Stomach (tissue), 9 donors: Measurements from ENCODE around the gene MALRD1. TPM values are rescaled to one million over a fixed set of nuclear protein-coding genes. Genes with fewer than 3 reads are reported as not detected.

Source experiments
- DNase-seq, 2 donors: peaks; one replicate each; pipeline versions ENCODE4 v3.0.0 to v3.0.0-alpha.2; 2013 to 2019
- H3K27ac ChIP-seq, 5 donors: fragments of 200-600 bp in 4 of 5; sonication (generic) in 4 of 5; one replicate each; pipeline ENCODE4 v1.5.1; 2013 to 2019; ENCODE audit warnings: mild to moderate bottlenecking in 1 of 5, moderate library complexity in 1 of 5
- H3K27me3 ChIP-seq, 3 donors: fragments of 200-600 bp; sonication (generic); one replicate each; pipeline ENCODE4 v1.5.1; 2017 to 2019; ENCODE audit warnings: mixed run types in 1 of 3
- H3K36me3 ChIP-seq, 4 donors: fragments of 200-600 bp; sonication (generic); 1 replicate in 3 of 4; 2 replicates in 1 of 4; pipeline ENCODE4 v1.5.1; 2016 to 2019
- H3K4me1 ChIP-seq, 4 donors: fragments of 200-600 bp; sonication (generic); one replicate each; pipeline ENCODE4 v1.5.1; 2016 to 2019
- H3K4me3 ChIP-seq, 4 donors: fragments of 200-600 bp; sonication (generic) in 3 of 4; one replicate each; pipeline ENCODE4 v1.5.1; 2016 to 2019; ENCODE audit warnings: mild to moderate bottlenecking in 1 of 4
- H3K9me3 ChIP-seq, 4 donors: fragments of 200-600 bp; sonication (generic); one replicate each; pipeline ENCODE4 v1.5.1; 2016 to 2019
- CTCF ChIP-seq, 7 experiments: fragments of 450-650 bp in 4 of 7; fragments of 200-600 bp in 3 of 7; sonication (generic) in 3 of 7; IDR thresholded peaks; one replicate each; pipeline ENCODE4 v1.5.1; 2016 to 2019; ENCODE audit warnings: antibody characterized with exemption in 7 of 7, control low read depth in 2 of 7, mild to moderate bottlenecking in 1 of 7
- EP300 ChIP-seq: sonication (generic); formaldehyde crosslinking; IDR thresholded peaks from one replicate; pipeline ENCODE4 v1.6.1; 2017; ENCODE audit warnings: antibody characterized with exemption
- POLR2A ChIP-seq, 4 donors: fragments of 450-650 bp; IDR thresholded peaks; one replicate each; pipeline ENCODE4 v1.6.1; 2016; ENCODE audit warnings: antibody characterized with exemption in 4 of 4, control low read depth in 2 of 4, mild to moderate bottlenecking in 1 of 4, moderate library complexity in 1 of 4
- POLR2AphosphoS5 ChIP-seq, 3 donors: sonication (generic); formaldehyde crosslinking; IDR thresholded peaks; one replicate each; pipeline ENCODE4 v1.6.1; 2016; ENCODE audit warnings: antibody characterized with exemption in 3 of 3
- WGBS, 5 donors: extraction: QIAGEN DNeasy Blood & Tissue Kit in 3 of 5; methylation state at CpG; one replicate each; pipeline versions ENCODE4 v1.1.5 to v1.1.7; 2013 to 2018; 5-methylcytosine and 5-hydroxymethylcytosine counted together
- intact Hi-C: fragments of 100-400 bp; cut with DNase I; formaldehyde crosslinking; loops from one replicate; pipeline ENCODE4 v1.15.1; 2023; ENCODE audit warnings: low total_unique reads
- polyA plus RNA-seq, 3 donors: library from polyadenylated mRNA; stranded (reverse); fragments of 200-250 nt; gene quantifications; one replicate each; pipeline ENCODE4 v1.2.3, GENCODE V29; 2013
- total RNA-seq, 5 donors: library from RNA; depleted of rRNA; stranded (reverse); fragments of >200 nt; gene quantifications; one replicate each; pipeline versions ENCODE4 v1.1.0 to v1.2.3, GENCODE V29; 2014 to 2016
- donor health status: healthy with polysubstance abuse.
- donor health status: Bipolar disorder and iron deficiency.
- donor health status: healthy.

The MALRD1 gene
- total and polyA plus RNA-seq, 8 donors, result 0.10 to 9.7 (median 0.94) TPM; not detected in 2

GRCh38 chr10:19158358-19158757 is 109.8 kb downstream of the MALRD1 start:
- Histone ChIP-seq H3K4me1 (no peaks in the 10 kb centered on the region), H3K36me3 (no peaks in the 10 kb centered on the region), H3K9me3 (peaks cover 0 to 3% (median 0%) of the 10 kb centered on the region in 4 donors), H3K4me3 (no peak overlapping the region), H3K27ac (no peak overlapping the region), H3K27me3 (no peaks in the 10 kb centered on the region)
- no peak for DNase-seq
- TF ChIP-seq CTCF (IDR thresholded peaks at IDR 0.05) (no peak), POLR2A (IDR thresholded peaks at IDR 0.05) (no peak), POLR2AphosphoS5 (IDR thresholded peaks at IDR 0.05) (no peak), EP300 (no peak)
- intact Hi-C loops, result no loop called here
- WGBS, 5 donors, result 33 to 48% (median 44%) methylated on average over 2 of the region's 2 CpGs

GRCh38 chr10:19158870-19159269 is 110.3 kb downstream of the MALRD1 start:
- WGBS, 5 donors, result 68 to 75% (median 72%) methylated on average over 3 of the region's 3 CpGs
- no peaks in the 10 kb centered on the region for H3K27me3 ChIP-seq
- no peak overlapping the region for H3K4me3 ChIP-seq
- TF ChIP-seq POLR2A (IDR thresholded peaks at IDR 0.05), result no peak
- no peak for TF ChIP-seq POLR2AphosphoS5 (IDR thresholded peaks at IDR 0.05)
- TF ChIP-seq EP300, result no peak
- no peak for TF ChIP-seq CTCF (IDR thresholded peaks at IDR 0.05)
- intact Hi-C loops, result no loop called here
- H3K9me3 ChIP-seq, result peaks cover 0 to 3% (median 0%) of the 10 kb centered on the region in 4 donors
- no peaks in the 10 kb centered on the region for H3K4me1 ChIP-seq
- H3K27ac ChIP-seq, result no peak overlapping the region
- no peaks in the 10 kb centered on the region for H3K36me3 ChIP-seq
- DNase-seq, result no peak

- intact Hi-C loops, result no loop called here
- Histone ChIP-seq H3K36me3 (no peaks in the 10 kb centered on the region), H3K9me3 (peaks cover 0 to 10% (median 0%) of the 10 kb centered on the region in 4 donors), H3K27ac (no peak overlapping the region), H3K27me3 (no peaks in the 10 kb centered on the region), H3K4me3 (no peak overlapping the region), H3K4me1 (no peaks in the 10 kb centered on the region)
- no peak for DNase-seq
- 30 to 70% (median 47%) methylated on average over 1 of the region's 1 CpG for WGBS, 5 donors
- TF ChIP-seq CTCF (IDR thresholded peaks at IDR 0.05), result no peak
- no peak for TF ChIP-seq POLR2AphosphoS5 (IDR thresholded peaks at IDR 0.05)
- TF ChIP-seq POLR2A (IDR thresholded peaks at IDR 0.05), result no peak
- TF ChIP-seq EP300, result no peak
These were observed 115.9 kb downstream of the MALRD1 start for GRCh38 chr10:19164461-19164860.

- H3K4me3 ChIP-seq, result no peak overlapping the region
- no peaks in the 10 kb centered on the region for H3K27me3 ChIP-seq
- 30 to 68% (median 38%) methylated on average over 2 of the region's 2 CpGs for WGBS, 5 donors
- no peaks in the 10 kb centered on the region for H3K36me3 ChIP-seq
- intact Hi-C loops, result no loop called here
- no peak for TF ChIP-seq CTCF (IDR thresholded peaks at IDR 0.05)
- no peak for TF ChIP-seq POLR2AphosphoS5 (IDR thresholded peaks at IDR 0.05)
- no peak for TF ChIP-seq EP300
- no peak for TF ChIP-seq POLR2A (IDR thresholded peaks at IDR 0.05)
- no peaks in the 10 kb centered on the region for H3K4me1 ChIP-seq
- peaks cover 0 to 6% (median 0%) of the 10 kb centered on the region in 4 donors for H3K9me3 ChIP-seq
- DNase-seq, result no peak
- no peak overlapping the region for H3K27ac ChIP-seq
These were observed 120.0 kb downstream of the MALRD1 start for GRCh38 chr10:19168584-19168983.
